Stimulated activated CD4-positive, alpha-beta T cell treated with anti-CD3 and anti-CD28 coated beads, Interleukin-4, amount 100 ng/mL, for 48 hours (primary cell): Measurements from ENCODE around the gene CHN2.

Experiments used
- DNase-seq, 2 donors: peaks; one replicate each; pipeline ENCODE4 v3.0.0-alpha.2; 2020; ENCODE audit warnings: low read depth in 2 of 2

The CHN2 gene

GRCh38 chr7:29430279-29430949, 235.8 kb downstream of the CHN2 start:
- DNase-seq = no peak

GRCh38 chr7:29431686-29432085, 237.1 kb downstream of the CHN2 start:
- DNase-seq = no peak

- no peak for DNase-seq
Measured at GRCh38 chr7:29432721-29433120, 238.1 kb downstream of the CHN2 start.

- DNase-seq = no peak
Measured at GRCh38 chr7:29434380-29434768, 239.8 kb downstream of the CHN2 start.

- DNase-seq = no peak
Measured at GRCh38 chr7:29435167-29435566, 240.6 kb downstream of the CHN2 start.

GRCh38 chr7:29435902-29436301, 241.3 kb downstream of the CHN2 start:
- DNase-seq = no peak

- no peak for DNase-seq
Measured at GRCh38 chr7:29442146-29442545, 247.6 kb downstream of the CHN2 start.

- no peak for DNase-seq
Measured at GRCh38 chr7:29443552-29443951, 249.0 kb downstream of the CHN2 start.

- DNase-seq = no peak
Measured at GRCh38 chr7:29444267-29444666, 249.7 kb downstream of the CHN2 start.

- no peak for DNase-seq
Measured at GRCh38 chr7:29445736-29446135, 251.2 kb downstream of the CHN2 start.

- DNase-seq = no peak
Measured at GRCh38 chr7:29447828-29448227, 253.3 kb downstream of the CHN2 start.

- DNase-seq = no peak
Measured at GRCh38 chr7:29449569-29450260, 255.1 kb downstream of the CHN2 start.

GRCh38 chr7:29453021-29453420, 258.4 kb downstream of the CHN2 start:
- DNase-seq = no peak

- DNase-seq = no peak
Measured at GRCh38 chr7:29454464-29454863, 259.9 kb downstream of the CHN2 start.

- DNase-seq = no peak
Measured at GRCh38 chr7:29454899-29455451, 260.4 kb downstream of the CHN2 start.

GRCh38 chr7:29457141-29457561, 262.6 kb downstream of the CHN2 start:
- DNase-seq = no peak

- DNase-seq = no peak
Measured at GRCh38 chr7:29457565-29458011, 263.0 kb downstream of the CHN2 start.

- DNase-seq = no peak
Measured at GRCh38 chr7:29458933-29459332, 264.4 kb downstream of the CHN2 start.

GRCh38 chr7:29459589-29459988, 265.0 kb downstream of the CHN2 start:
- no peak for DNase-seq

- no peak for DNase-seq
Measured at GRCh38 chr7:29461996-29462395, 267.4 kb downstream of the CHN2 start.

GRCh38 chr7:29463504-29464158, 269.1 kb downstream of the CHN2 start:
- no peak for DNase-seq

GRCh38 chr7:29464753-29465152, 270.2 kb downstream of the CHN2 start:
- no peak for DNase-seq
